ENCODE results near the gene BTF3. TPM values are rescaled to one million over a fixed set of nuclear protein-coding genes. Genes with fewer than 3 reads are reported as not detected.
"Not testable (repeated sequence)": the region's sequence is repeated elsewhere in the genome, so short reads cannot be mapped to it uniquely, and the experiment has no call there.

The BTF3 gene
- total RNA-seq, 4 donors from 2014 or later: 361 to 435 (median 392) TPM

DNA sequence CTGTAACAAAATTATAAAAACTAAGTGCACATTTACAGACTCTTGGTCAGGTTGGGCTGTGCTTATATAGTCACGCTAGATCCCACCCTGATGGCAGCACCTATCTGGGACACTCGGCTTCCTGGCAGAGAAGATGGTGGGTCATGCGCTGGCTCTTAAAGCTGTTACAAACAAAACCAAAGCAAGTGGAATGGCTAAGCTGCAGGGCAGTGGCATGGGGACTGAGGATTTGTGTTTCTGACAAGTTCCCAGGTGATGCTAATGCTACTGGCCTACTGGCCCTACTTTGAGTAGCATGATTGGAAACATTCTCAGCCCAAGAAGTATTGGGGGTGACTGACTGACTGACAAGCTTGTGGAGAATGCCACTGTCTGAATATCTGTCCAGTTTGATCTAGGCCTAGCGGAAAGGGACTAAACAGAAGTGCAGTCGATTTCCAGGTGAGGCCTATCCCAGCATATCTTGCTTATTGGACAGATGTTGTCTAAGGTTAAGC lies 8.3 kb downstream of the BTF3 start:
- peak overlapping the region in 2 of 4 donors; percentile 5 to 29 for H3K27ac ChIP-seq

DNA sequence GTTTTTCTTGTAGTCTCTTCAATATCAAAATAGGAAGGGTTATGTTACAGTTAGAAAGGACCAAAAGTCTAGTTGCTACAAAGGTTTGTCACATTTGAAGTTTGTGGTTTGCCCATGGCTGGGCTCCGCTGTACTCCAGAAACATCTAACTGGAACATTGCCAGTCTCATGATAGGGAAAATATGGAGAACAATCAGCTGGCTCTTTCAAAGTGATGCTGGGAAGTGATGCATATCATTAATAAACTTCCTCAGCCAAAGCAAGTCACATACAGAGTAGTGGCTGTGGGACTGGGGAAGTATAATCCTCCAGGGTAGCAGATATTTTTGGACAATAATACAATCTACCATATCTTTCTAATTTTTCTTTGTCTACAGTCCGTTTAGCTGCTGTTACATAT lies 8.8 kb downstream of the BTF3 start:
- H3K27me3 ChIP-seq: no peaks in the 10 kb centered on the region
- DNase-seq (ENCODE audit: low spot score in 2 of 2): no peak
- no peak overlapping the region for H3K4me3 ChIP-seq
- H3K9me3 ChIP-seq: no peaks in the 10 kb centered on the region
- H3K27ac ChIP-seq: peak overlapping the region in 2 of 4 donors; percentile 19 to 40
- peaks cover 7 to 58% (median 7%) of the 10 kb centered on the region in 3 donors for H3K36me3 ChIP-seq
- TF ChIP-seq POLR2A (IDR thresholded peaks at IDR 0.05): no peak
- WGBS, 2 donors: 32 to 46% methylated on average over 2 of the region's 2 CpGs
- H3K4me1 ChIP-seq: peaks cover 0 to 20% (median 0%) of the 10 kb centered on the region in 4 donors

More for the DNA sequence above, 8.3 kb downstream of the BTF3 start:
- Histone ChIP-seq H3K9me3 (no peaks in the 10 kb centered on the region), H3K36me3 (peaks cover 7 to 64% (median 7%) of the 10 kb centered on the region in 3 donors), H3K4me1 (peaks cover 0 to 24% (median 2%) of the 10 kb centered on the region in 4 donors), H3K4me3 (no peak overlapping the region), H3K27me3 (no peaks in the 10 kb centered on the region)
- TF ChIP-seq POLR2A (IDR thresholded peaks at IDR 0.05) (no peak), EP300 (IDR thresholded peaks at IDR 0.05) (no peak)
- TF ChIP-seq, protein P1, sequence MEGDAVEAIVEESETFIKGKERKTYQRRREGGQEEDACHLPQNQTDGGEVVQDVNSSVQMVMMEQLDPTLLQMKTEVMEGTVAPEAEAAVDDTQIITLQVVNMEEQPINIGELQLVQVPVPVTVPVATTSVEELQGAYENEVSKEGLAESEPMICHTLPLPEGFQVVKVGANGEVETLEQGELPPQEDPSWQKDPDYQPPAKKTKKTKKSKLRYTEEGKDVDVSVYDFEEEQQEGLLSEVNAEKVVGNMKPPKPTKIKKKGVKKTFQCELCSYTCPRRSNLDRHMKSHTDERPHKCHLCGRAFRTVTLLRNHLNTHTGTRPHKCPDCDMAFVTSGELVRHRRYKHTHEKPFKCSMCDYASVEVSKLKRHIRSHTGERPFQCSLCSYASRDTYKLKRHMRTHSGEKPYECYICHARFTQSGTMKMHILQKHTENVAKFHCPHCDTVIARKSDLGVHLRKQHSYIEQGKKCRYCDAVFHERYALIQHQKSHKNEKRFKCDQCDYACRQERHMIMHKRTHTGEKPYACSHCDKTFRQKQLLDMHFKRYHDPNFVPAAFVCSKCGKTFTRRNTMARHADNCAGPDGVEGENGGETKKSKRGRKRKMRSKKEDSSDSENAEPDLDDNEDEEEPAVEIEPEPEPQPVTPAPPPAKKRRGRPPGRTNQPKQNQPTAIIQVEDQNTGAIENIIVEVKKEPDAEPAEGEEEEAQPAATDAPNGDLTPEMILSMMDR (IDR thresholded peaks at IDR 0.05): no peak
- no peak for DNase-seq (ENCODE audit: low spot score in 2 of 2)
- 94 to 95% methylated on average over 5 of the region's 5 CpGs for WGBS, 2 donors

DNA sequence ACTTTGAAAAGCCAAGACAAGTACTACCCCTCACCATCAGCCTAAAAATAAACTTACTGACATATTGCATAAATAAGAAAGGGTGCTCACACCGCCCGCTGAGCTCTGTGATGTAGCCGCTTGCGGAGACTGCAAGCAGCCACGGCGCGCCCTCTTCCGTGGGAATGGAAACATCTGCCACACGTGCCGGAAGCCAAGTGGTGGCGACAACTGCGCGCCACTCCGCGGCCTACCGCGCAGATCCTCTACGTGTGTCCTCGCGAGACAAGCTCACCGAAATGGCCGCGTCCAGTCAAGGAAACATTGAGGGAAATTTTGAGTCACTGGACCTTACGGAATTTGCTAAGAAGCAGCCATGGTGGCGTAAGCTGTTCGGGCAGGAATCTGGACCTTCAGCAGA lies 10.3 kb downstream of the BTF3 start:
- not testable (repeated sequence) for H3K27ac ChIP-seq; H3K27me3 ChIP-seq; DNase-seq (ENCODE audit: low spot score in 2 of 2); H3K9me3 ChIP-seq; H3K4me3 ChIP-seq
- H3K4me1 ChIP-seq: peaks cover 0 to 11% (median 0%) of the 10 kb centered on the region in 4 donors
- 95 to 96% methylated on average over 26 of the region's 26 CpGs for WGBS, 2 donors
- peaks cover 0 to 44% (median 5%) of the 10 kb centered on the region in 3 donors for H3K36me3 ChIP-seq

DNA sequence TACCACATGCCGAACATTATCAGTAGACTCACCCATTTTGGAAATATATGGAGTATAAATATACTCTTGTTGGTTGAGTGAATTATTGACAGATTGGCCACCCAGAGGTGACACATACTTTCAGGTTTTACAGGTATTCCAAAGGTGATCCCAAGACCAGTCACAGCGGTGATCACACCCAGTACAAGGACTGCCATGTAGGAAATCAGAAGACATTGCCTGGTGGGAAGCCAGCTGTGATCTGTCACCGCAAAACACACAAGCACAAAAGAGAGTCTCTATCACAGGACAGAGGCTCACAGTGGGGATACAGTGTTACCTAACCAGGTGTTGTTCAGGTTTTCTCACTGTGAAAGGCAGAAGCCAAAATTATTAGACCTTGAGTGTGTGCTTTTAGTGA lies 15.8 kb downstream of the BTF3 start:
- Histone ChIP-seq H3K36me3 (peaks cover 0 to 3% (median 0%) of the 10 kb centered on the region in 3 donors), H3K4me1 (no peaks in the 10 kb centered on the region), H3K9me3 (no peaks in the 10 kb centered on the region), H3K4me3 (no peak overlapping the region), H3K27me3 (no peaks in the 10 kb centered on the region), H3K27ac (no peak overlapping the region)
- no peak for DNase-seq (ENCODE audit: low spot score in 2 of 2)
- TF ChIP-seq, protein P1 (IDR thresholded peaks at IDR 0.05): no peak
- TF ChIP-seq POLR2A (IDR thresholded peaks at IDR 0.05) (no peak), EP300 (IDR thresholded peaks at IDR 0.05) (no peak)
- 55 to 68% methylated on average over 3 of the region's 3 CpGs for WGBS, 2 donors

DNA sequence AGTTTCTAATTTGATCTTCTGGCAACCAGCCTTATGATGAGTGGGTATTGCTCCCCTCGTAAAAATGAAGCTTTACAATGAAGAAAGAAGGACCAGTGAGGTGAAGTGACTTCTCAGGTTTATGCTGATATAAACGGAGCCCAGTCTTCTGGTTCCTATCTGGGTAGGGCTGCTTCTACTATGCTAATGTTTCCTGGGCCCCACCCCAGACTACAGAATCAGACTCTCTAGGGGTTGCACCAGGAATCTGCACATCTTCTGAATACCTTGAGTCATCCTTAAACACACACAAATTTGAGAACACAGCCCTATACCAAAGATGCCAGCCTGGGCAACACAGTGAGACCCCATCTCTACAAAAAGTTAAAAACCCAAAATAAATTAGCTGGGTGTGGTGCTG lies 16.2 kb downstream of the BTF3 start:
- Histone ChIP-seq H3K27ac (no peak overlapping the region), H3K9me3 (no peaks in the 10 kb centered on the region), H3K4me1 (no peaks in the 10 kb centered on the region), H3K27me3 (no peaks in the 10 kb centered on the region), H3K36me3 (no peaks in the 10 kb centered on the region), H3K4me3 (no peak overlapping the region)
- 70 to 79% methylated on average over 2 of the region's 2 CpGs for WGBS, 2 donors
- TF ChIP-seq POLR2A (IDR thresholded peaks at IDR 0.05) (no peak), EP300 (IDR thresholded peaks at IDR 0.05) (no peak)
- TF ChIP-seq, protein P1 (IDR thresholded peaks at IDR 0.05): no peak
- no peak for DNase-seq (ENCODE audit: low spot score in 2 of 2)

DNA sequence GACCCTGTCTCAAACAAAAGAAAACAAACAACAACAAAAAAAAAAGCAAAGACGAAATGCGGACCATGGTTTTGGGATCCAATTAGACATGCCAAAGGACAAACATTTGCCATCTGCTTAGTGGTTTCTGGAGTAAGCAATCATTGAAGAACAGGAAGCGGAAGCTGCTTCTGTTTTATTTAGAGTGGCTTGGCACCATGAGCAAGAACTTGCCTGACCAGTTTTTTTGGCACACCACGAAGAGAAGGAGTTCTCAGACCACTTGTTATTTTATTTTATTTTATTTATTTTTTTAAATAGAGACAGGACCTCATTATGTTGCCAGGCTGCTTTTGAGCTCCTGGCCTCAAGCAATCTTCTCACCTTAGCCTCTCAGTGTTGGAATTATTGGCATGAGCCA lies 17.0 kb downstream of the BTF3 start:
- TF ChIP-seq EP300 (IDR thresholded peaks at IDR 0.05) (no peak), POLR2A (IDR thresholded peaks at IDR 0.05) (no peak)
- TF ChIP-seq, protein P1 (IDR thresholded peaks at IDR 0.05): no peak
- WGBS, 2 donors: 70 to 71% methylated on average over 4 of the region's 4 CpGs
- no peak for DNase-seq (ENCODE audit: low spot score in 2 of 2)
- H3K4me3 ChIP-seq: no peak overlapping the region
- H3K27me3 ChIP-seq: no peaks in the 10 kb centered on the region
- no peaks in the 10 kb centered on the region for H3K4me1 ChIP-seq
- H3K36me3 ChIP-seq: no peaks in the 10 kb centered on the region
- H3K9me3 ChIP-seq: no peaks in the 10 kb centered on the region
- H3K27ac ChIP-seq: no peak overlapping the region
